Measurements from ENCODE around the gene STN1.

The STN1 gene

GRCh38 chr10:103879831-103880230 is 38.2 kb downstream of the STN1 start:
- DNase-seq (ENCODE audit: low spot score): no peak
- no peak for TF ChIP-seq CTCF (IDR thresholded peaks at IDR 0.05; ENCODE audit: extremely low read depth, missing control alignments)

- DNase-seq (ENCODE audit: low spot score): no peak
- TF ChIP-seq CTCF (IDR thresholded peaks at IDR 0.05; ENCODE audit: extremely low read depth, missing control alignments): no peak
Observed at GRCh38 chr10:103879409-103879808, 38.6 kb downstream of the STN1 start.

GRCh38 chr10:103877861-103878260 is 40.1 kb downstream of the STN1 start:
- DNase-seq (ENCODE audit: low spot score): no peak
- no peak for TF ChIP-seq CTCF (IDR thresholded peaks at IDR 0.05; ENCODE audit: extremely low read depth, missing control alignments)

GRCh38 chr10:103876155-103876554 is 41.8 kb downstream of the STN1 start:
- DNase-seq (ENCODE audit: low spot score): no peak
- TF ChIP-seq CTCF (IDR thresholded peaks at IDR 0.05; ENCODE audit: extremely low read depth, missing control alignments): no peak

- DNase-seq (ENCODE audit: low spot score): no peak
- no peak for TF ChIP-seq CTCF (IDR thresholded peaks at IDR 0.05; ENCODE audit: extremely low read depth, missing control alignments)
Observed at GRCh38 chr10:103874730-103875129, 43.3 kb downstream of the STN1 start.

GRCh38 chr10:103872137-103872931 is 45.6 kb downstream of the STN1 start:
- no peak for TF ChIP-seq CTCF (IDR thresholded peaks at IDR 0.05; ENCODE audit: extremely low read depth, missing control alignments)
- no peak for DNase-seq (ENCODE audit: low spot score)

- TF ChIP-seq CTCF (IDR thresholded peaks at IDR 0.05; ENCODE audit: extremely low read depth, missing control alignments): no peak
- DNase-seq (ENCODE audit: low spot score): no peak
Observed at GRCh38 chr10:103871006-103871405, 47.0 kb downstream of the STN1 start.
